ENCODE measurements around the gene RPL37. TPM values are rescaled to one million over a fixed set of nuclear protein-coding genes. Genes with fewer than 3 reads are reported as not detected.
A peak's percentile ranks its signal among the peaks of the same experiment; 100 is the strongest.

RPL37 gene
- total and polyA plus RNA-seq, 9 of the 15 experiments (the other 6 are each of a cell fraction or from before 2014, with no cell fraction given) = 2,342 to 7,963 (median 4,091) TPM

GRCh38 chr5:40801771-40802562, 33.1 kb downstream of the RPL37 start (continued):
- TF ChIP-seq, protein P1, sequence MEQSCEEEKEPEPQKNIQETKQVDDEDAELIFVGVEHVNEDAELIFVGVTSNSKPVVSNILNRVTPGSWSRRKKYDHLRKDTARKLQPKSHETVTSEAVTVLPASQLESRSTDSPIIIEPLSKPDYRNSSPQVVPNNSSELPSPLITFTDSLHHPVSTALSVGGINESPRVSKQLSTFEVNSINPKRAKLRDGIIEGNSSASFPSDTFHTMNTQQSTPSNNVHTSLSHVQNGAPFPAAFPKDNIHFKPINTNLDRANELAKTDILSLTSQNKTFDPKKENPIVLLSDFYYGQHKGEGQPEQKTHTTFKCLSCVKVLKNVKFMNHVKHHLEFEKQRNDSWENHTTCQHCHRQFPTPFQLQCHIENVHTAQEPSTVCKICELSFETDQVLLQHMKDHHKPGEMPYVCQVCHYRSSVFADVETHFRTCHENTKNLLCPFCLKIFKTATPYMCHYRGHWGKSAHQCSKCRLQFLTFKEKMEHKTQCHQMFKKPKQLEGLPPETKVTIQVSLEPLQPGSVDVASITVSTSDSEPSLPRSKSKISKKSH (CRISPR knock-in tag; IDR thresholded peaks at IDR 0.05) = no peak
- TF ChIP-seq ZNF3 (CRISPR knock-in tag; IDR thresholded peaks at IDR 0.05) (no peak), HMG20A (CRISPR knock-in tag; conservative IDR thresholded peaks at IDR 0.05) (no peak), ZBED1 (IDR thresholded peaks at IDR 0.05) (no peak; the same call in 1 of the 2 replicates), KDM4B (IDR thresholded peaks at IDR 0.05; ENCODE audit: borderline replicate concordance in 2 of 2, low read depth in 1 of 2) (no peak), EWSR1 (IDR thresholded peaks at IDR 0.05; ENCODE audit: borderline replicate concordance, low read depth, partially characterized antibody) (no peak), KAT2B (IDR thresholded peaks at IDR 0.05; ENCODE audit: low read depth, low read length) (no peak), TRIM28 (IDR thresholded peaks at IDR 0.05) (peak; percentile 75; the same call in 1 of the 2 replicates), ZNF384 (IDR thresholded peaks at IDR 0.05; ENCODE audit: low read depth, low read length) (peak; percentile 90), BRD4 (IDR thresholded peaks at IDR 0.05) (peak; percentile 90; the same call in 1 of the 2 replicates), KLF10 (CRISPR knock-in tag; IDR thresholded peaks at IDR 0.05) (no peak), ZNF146 (CRISPR knock-in tag; IDR thresholded peaks at IDR 0.05; ENCODE audit: unreplicated experiment) (no peak), ZSCAN29 (IDR thresholded peaks at IDR 0.05) (0 out of 2 replicates have a peak, but pooled peaks have one; percentile 12), ELK3 (CRISPR knock-in tag; IDR thresholded peaks at IDR 0.05) (no peak), TRIM25 (IDR thresholded peaks at IDR 0.05; ENCODE audit: borderline replicate concordance) (no peak), ZFP91 (CRISPR knock-in tag; IDR thresholded peaks at IDR 0.05) (no peak), ZNF24 (IDR thresholded peaks at IDR 0.05) (peak; percentile 52; the same call in 1 of the 2 replicates)
- TF ChIP-seq, protein P2, sequence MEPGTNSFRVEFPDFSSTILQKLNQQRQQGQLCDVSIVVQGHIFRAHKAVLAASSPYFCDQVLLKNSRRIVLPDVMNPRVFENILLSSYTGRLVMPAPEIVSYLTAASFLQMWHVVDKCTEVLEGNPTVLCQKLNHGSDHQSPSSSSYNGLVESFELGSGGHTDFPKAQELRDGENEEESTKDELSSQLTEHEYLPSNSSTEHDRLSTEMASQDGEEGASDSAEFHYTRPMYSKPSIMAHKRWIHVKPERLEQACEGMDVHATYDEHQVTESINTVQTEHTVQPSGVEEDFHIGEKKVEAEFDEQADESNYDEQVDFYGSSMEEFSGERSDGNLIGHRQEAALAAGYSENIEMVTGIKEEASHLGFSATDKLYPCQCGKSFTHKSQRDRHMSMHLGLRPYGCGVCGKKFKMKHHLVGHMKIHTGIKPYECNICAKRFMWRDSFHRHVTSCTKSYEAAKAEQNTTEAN (CRISPR knock-in tag; IDR thresholded peaks at IDR 0.05) = no peak
- TF ChIP-seq, protein P3, sequence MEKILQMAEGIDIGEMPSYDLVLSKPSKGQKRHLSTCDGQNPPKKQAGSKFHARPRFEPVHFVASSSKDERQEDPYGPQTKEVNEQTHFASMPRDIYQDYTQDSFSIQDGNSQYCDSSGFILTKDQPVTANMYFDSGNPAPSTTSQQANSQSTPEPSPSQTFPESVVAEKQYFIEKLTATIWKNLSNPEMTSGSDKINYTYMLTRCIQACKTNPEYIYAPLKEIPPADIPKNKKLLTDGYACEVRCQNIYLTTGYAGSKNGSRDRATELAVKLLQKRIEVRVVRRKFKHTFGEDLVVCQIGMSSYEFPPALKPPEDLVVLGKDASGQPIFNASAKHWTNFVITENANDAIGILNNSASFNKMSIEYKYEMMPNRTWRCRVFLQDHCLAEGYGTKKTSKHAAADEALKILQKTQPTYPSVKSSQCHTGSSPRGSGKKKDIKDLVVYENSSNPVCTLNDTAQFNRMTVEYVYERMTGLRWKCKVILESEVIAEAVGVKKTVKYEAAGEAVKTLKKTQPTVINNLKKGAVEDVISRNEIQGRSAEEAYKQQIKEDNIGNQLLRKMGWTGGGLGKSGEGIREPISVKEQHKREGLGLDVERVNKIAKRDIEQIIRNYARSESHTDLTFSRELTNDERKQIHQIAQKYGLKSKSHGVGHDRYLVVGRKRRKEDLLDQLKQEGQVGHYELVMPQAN (IDR thresholded peaks at IDR 0.05; ENCODE audit: borderline replicate concordance) = no peak
